Kidney glomerular epithelial cell (primary cell): Measurements from ENCODE around the gene CNNM4.

Source experiments
- DNase-seq: peaks from one replicate; lab custom pipeline; 2025; lab: John Stamatoyannopoulos, UW

Gene CNNM4

DNA sequence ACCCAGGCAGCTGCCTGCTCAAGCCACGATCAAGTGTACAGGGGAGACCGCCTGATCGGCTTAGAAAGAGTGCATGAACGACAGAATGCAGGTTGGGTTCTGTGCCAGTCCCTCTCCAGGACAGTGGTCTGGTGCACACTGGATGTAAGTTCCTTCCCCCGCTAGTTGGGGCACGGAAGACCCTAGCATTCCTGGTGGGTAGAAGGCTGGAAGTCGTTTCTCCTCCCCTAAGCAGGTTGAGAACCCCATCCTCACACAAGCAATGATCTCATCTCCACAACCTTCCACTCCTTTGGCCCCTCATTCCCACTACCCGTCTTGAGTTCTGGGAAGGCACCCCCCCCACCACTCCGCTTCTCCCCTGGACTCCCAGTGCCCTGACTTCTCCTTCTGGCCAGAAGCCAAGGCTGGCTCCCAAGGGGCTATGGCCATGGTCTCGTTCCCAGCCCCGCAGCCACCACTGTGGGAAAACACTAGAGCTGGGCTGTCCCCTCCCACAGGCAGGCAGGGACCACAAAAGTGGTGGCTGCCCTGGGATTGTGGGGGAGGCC lies 98.5 kb downstream of the CNNM4 start:
- DNase-seq, result no peak

DNA sequence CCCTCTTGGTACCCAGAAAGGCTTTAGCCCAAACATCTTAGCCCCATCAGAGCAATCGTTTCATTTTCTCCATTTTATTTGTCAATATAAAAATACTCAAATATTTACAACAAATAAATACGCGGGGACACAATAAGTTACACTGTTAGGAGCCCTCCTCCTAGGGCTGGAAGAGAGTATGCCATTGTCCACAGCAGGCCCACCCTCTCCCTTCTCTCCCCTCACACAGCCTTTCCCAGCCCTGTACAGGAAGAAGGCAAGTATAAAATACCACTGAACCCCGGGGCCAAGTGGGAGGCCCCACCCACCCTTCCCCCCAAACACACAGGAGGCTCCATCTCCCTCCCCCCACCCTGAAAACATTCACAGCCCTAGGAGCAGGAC lies 99.0 kb downstream of the CNNM4 start:
- no peak for DNase-seq

DNA sequence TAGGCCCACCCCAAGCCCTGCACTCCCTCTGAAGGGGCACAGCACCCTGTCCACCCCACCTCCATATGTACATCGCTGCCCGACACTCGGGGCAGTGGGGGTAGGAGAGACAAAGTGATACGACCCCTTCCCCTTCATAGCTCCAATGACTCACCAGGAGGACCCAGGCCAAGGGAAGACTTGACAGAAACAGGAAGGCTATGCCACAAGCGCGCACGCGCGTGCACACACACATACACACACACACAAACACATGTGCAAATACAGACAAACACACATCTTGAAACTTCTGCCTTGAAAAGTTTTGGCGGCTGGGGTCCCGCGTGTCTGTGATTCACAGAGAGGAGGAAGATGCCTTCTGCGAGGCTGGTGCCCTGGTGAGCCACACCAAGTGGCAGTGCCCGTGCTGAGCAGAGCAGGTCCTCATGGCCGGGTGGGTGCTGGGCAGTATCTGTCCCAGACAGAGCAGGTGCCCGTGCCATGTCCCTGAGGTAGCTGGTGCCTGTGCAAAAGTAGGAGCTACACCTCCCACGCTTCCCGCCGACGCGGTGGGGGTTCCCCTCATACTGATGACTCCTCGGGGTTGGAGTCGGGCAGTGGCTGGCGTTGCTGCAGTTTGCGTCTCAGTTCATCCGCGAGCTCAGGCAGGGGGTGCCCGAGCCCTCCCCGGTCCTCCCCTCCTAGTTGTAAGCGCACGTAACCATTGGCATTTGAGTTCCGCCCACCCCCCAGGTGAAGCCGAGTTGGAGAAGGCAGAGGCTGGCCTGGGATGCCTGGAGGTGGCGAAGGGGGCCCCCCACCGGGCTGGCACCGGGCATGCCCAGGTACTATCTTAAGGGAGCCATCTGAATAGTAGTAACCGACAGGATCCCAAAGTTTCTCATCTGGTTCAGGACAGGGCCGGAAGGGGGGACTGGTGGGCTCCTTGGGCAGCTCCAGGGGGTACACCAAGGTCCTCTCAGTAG lies 99.6 kb downstream of the CNNM4 start:
- DNase-seq, result no peak

DNA sequence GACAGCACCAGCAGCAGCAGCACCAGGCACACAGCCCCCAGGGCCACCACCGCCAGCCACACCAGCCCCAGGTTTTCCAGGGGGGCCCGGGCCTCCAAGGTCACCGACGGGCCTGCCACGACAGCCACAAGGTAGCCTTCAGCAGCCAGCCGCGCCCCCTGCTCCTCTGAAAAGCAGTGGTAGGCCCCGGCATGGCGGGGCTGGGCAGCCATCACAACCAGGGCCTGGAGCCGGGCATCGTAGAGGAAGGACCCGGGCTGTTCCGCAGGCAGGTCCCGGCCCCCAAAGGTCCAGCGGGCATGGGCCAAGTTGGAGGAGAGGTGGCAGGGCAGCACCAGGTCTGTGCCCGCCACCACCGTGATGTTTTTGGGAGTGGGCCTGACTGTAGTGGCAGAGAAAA lies 100.4 kb downstream of the CNNM4 start:
- no peak for DNase-seq
